Kidney epithelial cell (primary cell): ENCODE measurements around the gene GRID1. TPM values are rescaled to one million over a fixed set of nuclear protein-coding genes. Genes with fewer than 3 reads are reported as not detected.
"Not testable (repeated sequence)": the region's sequence is repeated elsewhere in the genome, so short reads cannot be mapped to it uniquely, and the experiment has no call there.

Source experiments
- DNase-seq: peaks from one replicate; pipeline ENCODE4 v3.0.0-alpha.2; 2010; ENCODE audit warnings: low read depth
- H3K27me3 ChIP-seq: 2 replicates; pipeline ENCODE4 v1.6.0; 2011; ENCODE audit warnings: low read length; ENCODE audit not compliant: control insufficient read depth, insufficient read depth
- H3K36me3 ChIP-seq: 2 replicates; pipeline ENCODE4 v1.5.1; 2011; ENCODE audit warnings: low read length; ENCODE audit not compliant: control insufficient read depth, insufficient read depth
- H3K4me3 ChIP-seq: 2 replicates; pipeline ENCODE4 v1.5.1; 2011; ENCODE audit warnings: low read depth, mild to moderate bottlenecking, control low read depth, low read length
- CTCF ChIP-seq: IDR thresholded peaks from 2 replicates; pipeline ENCODE4 v1.5.1; 2011; ENCODE audit warnings: mild to moderate bottlenecking, moderate library complexity, low read length, control low read depth, inconsistent platforms; ENCODE audit not compliant: insufficient read depth, poor library complexity, severe bottlenecking
- total RNA-seq: library from RNA; depleted of rRNA; stranded (reverse); fragments of >200 nt; gene quantifications from 2 replicates; pipeline ENCODE4 v1.2.3, GENCODE V29; 2015

The GRID1 gene
- total RNA-seq, 1 donor from 2014 or later: 0.33 TPM

GRCh38 chr10:85720931-85721590 is 645.5 kb downstream of the GRID1 start:
- Histone ChIP-seq H3K27me3 (no peaks in the 10 kb centered on the region), H3K36me3 (no peaks in the 10 kb centered on the region), H3K4me3 (no peak overlapping the region)
- no peak for TF ChIP-seq CTCF
- DNase-seq: no peak

- H3K4me3 ChIP-seq: no peak overlapping the region
- H3K27me3 ChIP-seq: no peaks in the 10 kb centered on the region
- no peak for DNase-seq
- no peaks in the 10 kb centered on the region for H3K36me3 ChIP-seq
- TF ChIP-seq CTCF: no peak
Measured at GRCh38 chr10:85719408-85719807, 647.2 kb downstream of the GRID1 start.

GRCh38 chr10:85713885-85714284 is 652.7 kb downstream of the GRID1 start:
- no peak for TF ChIP-seq CTCF
- Histone ChIP-seq H3K36me3 (no peaks in the 10 kb centered on the region), H3K27me3 (no peaks in the 10 kb centered on the region), H3K4me3 (no peak overlapping the region)
- no peak for DNase-seq

- Histone ChIP-seq H3K36me3 (no peaks in the 10 kb centered on the region), H3K27me3 (no peaks in the 10 kb centered on the region), H3K4me3 (no peak overlapping the region)
- DNase-seq: no peak
- TF ChIP-seq CTCF: no peak
Measured at GRCh38 chr10:85702768-85703167, 663.8 kb downstream of the GRID1 start.

- not testable (repeated sequence) for DNase-seq, H3K4me3 ChIP-seq, H3K27me3 ChIP-seq, H3K36me3 ChIP-seq
Measured at GRCh38 chr10:85699066-85699465, 667.5 kb downstream of the GRID1 start.

GRCh38 chr10:85696893-85697292 is 669.7 kb downstream of the GRID1 start:
- Histone ChIP-seq H3K4me3 (no peak overlapping the region), H3K27me3 (no peaks in the 10 kb centered on the region), H3K36me3 (no peaks in the 10 kb centered on the region)
- TF ChIP-seq CTCF: no peak
- no peak for DNase-seq
